ENCODE data around the gene ADAM17. TPM values are rescaled to one million over a fixed set of nuclear protein-coding genes. Genes with fewer than 3 reads are reported as not detected.

ADAM17 gene
- total RNA-seq, 1 donor from 2014 or later: 57.7 TPM

DNA sequence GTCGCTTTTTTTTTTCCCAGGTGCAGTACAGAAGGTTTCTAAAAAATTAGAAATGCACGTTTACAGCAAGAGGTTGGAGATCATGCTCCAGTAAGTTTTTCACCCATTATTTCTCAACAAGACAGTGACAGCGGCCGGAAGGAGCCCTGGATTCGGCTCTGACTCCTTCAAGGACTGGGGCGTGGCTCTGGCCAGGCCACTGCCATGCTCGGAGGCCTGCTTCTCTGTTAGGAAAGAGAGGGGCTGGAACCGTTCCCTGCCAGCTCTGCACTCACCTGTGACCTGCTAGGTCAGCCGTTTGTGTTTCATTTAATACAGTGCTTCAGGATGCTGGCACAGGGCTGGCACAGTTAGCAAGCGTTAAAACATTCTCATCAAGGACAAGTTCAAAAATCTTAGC is 87.9 kb downstream of the ADAM17 start:
- ATAC-seq (peak; percentile 95), DNase-seq (peak; percentile 84)
- Histone ChIP-seq H3K36me3 (peaks cover 20% of the 10 kb centered on the region), H3K27me3 (no peaks in the 10 kb centered on the region), H3K4me3 (no peak overlapping the region), H3K9me3 (no peaks in the 10 kb centered on the region), H3K27ac (no peak overlapping the region), H3K4me1 (no peaks in the 10 kb centered on the region)
- TF ChIP-seq, protein P1, sequence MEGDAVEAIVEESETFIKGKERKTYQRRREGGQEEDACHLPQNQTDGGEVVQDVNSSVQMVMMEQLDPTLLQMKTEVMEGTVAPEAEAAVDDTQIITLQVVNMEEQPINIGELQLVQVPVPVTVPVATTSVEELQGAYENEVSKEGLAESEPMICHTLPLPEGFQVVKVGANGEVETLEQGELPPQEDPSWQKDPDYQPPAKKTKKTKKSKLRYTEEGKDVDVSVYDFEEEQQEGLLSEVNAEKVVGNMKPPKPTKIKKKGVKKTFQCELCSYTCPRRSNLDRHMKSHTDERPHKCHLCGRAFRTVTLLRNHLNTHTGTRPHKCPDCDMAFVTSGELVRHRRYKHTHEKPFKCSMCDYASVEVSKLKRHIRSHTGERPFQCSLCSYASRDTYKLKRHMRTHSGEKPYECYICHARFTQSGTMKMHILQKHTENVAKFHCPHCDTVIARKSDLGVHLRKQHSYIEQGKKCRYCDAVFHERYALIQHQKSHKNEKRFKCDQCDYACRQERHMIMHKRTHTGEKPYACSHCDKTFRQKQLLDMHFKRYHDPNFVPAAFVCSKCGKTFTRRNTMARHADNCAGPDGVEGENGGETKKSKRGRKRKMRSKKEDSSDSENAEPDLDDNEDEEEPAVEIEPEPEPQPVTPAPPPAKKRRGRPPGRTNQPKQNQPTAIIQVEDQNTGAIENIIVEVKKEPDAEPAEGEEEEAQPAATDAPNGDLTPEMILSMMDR (IDR thresholded peaks at IDR 0.05): no peak
- intact Hi-C loops (cut with DNase I): no loop called here

DNA sequence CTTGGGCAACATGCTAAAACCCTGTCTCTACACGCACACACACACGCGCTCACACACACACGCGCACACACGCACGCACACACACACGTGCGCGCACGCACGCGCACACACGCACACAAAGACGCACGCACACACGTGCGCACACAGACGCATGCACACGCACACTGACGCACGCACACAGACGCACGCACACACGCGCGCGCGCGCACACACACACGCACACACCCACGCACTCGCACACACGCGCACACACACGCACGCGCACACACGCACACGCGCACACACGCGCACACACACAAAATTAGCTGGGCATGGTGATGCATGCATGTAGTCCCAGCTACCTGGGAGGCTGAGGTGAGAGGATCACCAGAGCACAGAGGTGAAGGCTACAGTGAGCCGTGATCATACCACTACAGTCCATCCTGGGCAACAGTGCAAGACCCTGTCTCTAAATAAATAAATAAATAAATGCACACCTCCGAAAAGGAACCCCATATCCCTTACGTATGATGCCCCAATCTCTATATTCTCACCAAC is 89.4 kb downstream of the ADAM17 start:
- Histone ChIP-seq H3K27ac (no peak overlapping the region), H3K4me1 (no peaks in the 10 kb centered on the region), H3K27me3 (no peaks in the 10 kb centered on the region), H3K36me3 (peaks cover 21% of the 10 kb centered on the region), H3K9me3 (no peaks in the 10 kb centered on the region), H3K4me3 (no peak overlapping the region)
- DNase-seq (no peak), ATAC-seq (no peak)
- intact Hi-C loops (cut with DNase I): no loop called here
- TF ChIP-seq, protein P1 (IDR thresholded peaks at IDR 0.05): no peak

DNA sequence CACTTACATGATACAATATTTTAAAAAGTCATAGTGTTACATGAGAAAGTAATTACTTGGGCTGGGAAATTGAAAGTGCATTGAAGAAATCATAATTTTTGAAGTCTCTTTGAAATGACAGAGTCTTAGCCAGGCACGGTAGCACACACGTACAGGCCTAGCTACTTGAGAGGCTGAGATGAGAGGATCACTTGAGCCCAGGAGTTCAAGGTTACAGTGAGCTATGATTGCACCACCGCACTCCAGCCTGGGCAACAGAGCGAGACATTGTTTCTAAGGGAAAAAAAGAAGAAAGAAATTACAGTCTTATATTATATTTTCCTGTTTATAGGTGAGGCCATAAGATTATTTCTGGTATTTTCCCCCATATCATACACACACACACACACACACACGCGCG is 90.5 kb downstream of the ADAM17 start:
- H3K4me1 ChIP-seq: no peaks in the 10 kb centered on the region
- H3K36me3 ChIP-seq: peaks cover 30% of the 10 kb centered on the region
- DNase-seq (no peak), ATAC-seq (no peak)
- H3K27ac ChIP-seq: no peak overlapping the region
- no peaks in the 10 kb centered on the region for H3K27me3 ChIP-seq
- H3K9me3 ChIP-seq: no peaks in the 10 kb centered on the region
- TF ChIP-seq, protein P1 (IDR thresholded peaks at IDR 0.05): no peak
- intact Hi-C loops (cut with DNase I): no loop called here
- no peak overlapping the region for H3K4me3 ChIP-seq

DNA sequence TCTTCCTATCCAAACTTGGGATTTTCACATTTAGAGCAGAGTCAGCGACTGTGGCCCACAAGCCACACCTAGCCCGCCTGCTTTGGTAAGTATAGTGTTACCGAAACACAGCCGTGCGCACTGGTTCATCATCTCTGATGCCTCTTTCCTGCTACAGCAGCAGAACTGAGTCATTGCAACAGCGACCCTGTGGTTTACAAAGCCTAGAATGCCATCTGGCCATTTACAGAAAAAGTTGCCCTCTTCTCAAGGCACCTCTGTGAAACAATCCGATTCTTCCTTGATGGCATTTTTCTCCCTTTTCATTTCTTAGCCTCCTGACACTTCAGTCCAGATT is 92.0 kb downstream of the ADAM17 start:
- no peak for DNase-seq
- Histone ChIP-seq H3K36me3 (peaks cover 31% of the 10 kb centered on the region), H3K9me3 (no peaks in the 10 kb centered on the region), H3K4me1 (no peaks in the 10 kb centered on the region), H3K27ac (no peak overlapping the region), H3K4me3 (no peak overlapping the region), H3K27me3 (no peaks in the 10 kb centered on the region)
- intact Hi-C loops (cut with DNase I): no loop called here
- TF ChIP-seq, protein P1 (IDR thresholded peaks at IDR 0.05): no peak
- peak; percentile 53 for ATAC-seq

DNA sequence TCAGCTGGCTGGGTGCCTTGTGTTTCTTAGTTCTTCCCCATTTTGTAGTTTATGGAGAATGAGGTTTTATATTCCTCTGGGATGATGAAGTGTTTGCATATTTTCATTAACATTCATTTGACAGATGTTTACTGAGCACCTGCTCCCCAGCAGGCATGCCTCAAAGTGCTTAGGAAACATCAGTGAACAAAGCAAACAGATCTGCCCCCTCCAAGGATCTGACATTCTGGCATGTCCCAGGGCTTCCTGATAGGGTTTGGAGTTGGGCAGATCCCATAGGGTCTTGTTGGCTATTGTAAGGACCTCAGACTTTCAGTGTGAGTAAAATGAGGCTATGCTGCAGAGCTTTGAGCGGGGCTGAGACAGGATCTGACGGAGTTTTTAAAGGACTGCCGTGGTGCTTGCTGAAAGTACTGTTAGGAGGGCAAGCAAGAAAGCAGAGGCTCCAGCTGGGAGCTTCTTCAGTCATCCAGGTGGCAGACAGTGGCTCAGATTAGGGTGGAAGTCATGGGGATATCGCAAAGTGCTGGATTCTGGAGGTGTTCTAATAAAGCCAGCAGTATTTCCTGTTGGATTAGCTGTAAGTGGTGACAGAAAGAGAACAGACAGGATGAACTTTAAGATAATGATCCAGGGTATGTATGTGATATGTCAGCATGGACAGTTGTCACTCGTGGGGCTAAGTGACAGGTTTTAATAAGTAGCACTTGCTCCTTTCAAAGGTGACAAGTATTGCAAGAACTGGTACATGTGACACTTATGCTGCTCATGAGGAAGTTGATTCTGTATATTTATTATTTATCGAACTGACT is 92.5 kb downstream of the ADAM17 start:
- DNase-seq: no peak
- Histone ChIP-seq H3K27me3 (no peaks in the 10 kb centered on the region), H3K36me3 (peaks cover 25% of the 10 kb centered on the region), H3K4me3 (no peak overlapping the region), H3K9me3 (no peaks in the 10 kb centered on the region), H3K4me1 (no peaks in the 10 kb centered on the region), H3K27ac (no peak overlapping the region)
- ATAC-seq: no peak
- intact Hi-C loops (cut with DNase I): no loop called here
- TF ChIP-seq, protein P1 (IDR thresholded peaks at IDR 0.05): no peak

All from upper lobe of right lung (tissue), 1 donor.